NT2/D1 (cell line): ENCODE data around the gene PVRIG.

Experiments
- SUZ12 ChIP-seq: IDR thresholded peaks from 2 replicates; pipeline ENCODE4 v1.6.1; 2011; ENCODE audit not compliant: insufficient read length, insufficient read depth; ENCODE audit errors: extremely low read depth
- ZNF274 ChIP-seq: IDR thresholded peaks from 2 replicates; pipeline ENCODE4 v1.6.1; 2011; ENCODE audit warnings: mild to moderate bottlenecking, low read depth, low read length

GRCh38 chr7:100189061-100189460 lies 30.7 kb upstream of the PVRIG start:
- TF ChIP-seq ZNF274 (no peak), SUZ12 (no peak)
